CD4-positive, alpha-beta T cell treated with Interleukin-21 for 1 hour (primary cell): ENCODE data around the gene PHOX2A.

ENCODE experiments used
- DNase-seq: peaks from one replicate; pipeline ENCODE4 v3.0.0-alpha.2; 2020

Gene PHOX2A

GRCh38 chr11:72247584-72247983 is 3.6 kb upstream of the PHOX2A start:
- no peak for DNase-seq

- no peak for DNase-seq
Measured at GRCh38 chr11:72245263-72245816, 1.4 kb upstream of the PHOX2A start.

GRCh38 chr11:72244361-72245262 is 636 bp upstream of the PHOX2A start:
- DNase-seq = no peak

GRCh38 chr11:72243173-72244059 is 560 bp downstream of the PHOX2A start:
- no peak for DNase-seq

- no peak for DNase-seq
Measured at GRCh38 chr11:72242141-72242540, 1.8 kb downstream of the PHOX2A start.

GRCh38 chr11:72241291-72241781 is 2.6 kb downstream of the PHOX2A start:
- DNase-seq = no peak

GRCh38 chr11:72240461-72241290 is 3.3 kb downstream of the PHOX2A start:
- no peak for DNase-seq

- DNase-seq = no peak
Measured at GRCh38 chr11:72239849-72240460, 4.0 kb downstream of the PHOX2A start.

GRCh38 chr11:72239313-72239848 is 4.6 kb downstream of the PHOX2A start:
- no peak for DNase-seq

GRCh38 chr11:72238492-72239312 is 5.3 kb downstream of the PHOX2A start:
- DNase-seq = no peak

- peak; percentile 57 for DNase-seq
Measured at GRCh38 chr11:72238040-72238450, 5.9 kb downstream of the PHOX2A start.

GRCh38 chr11:72237112-72237931 is 6.7 kb downstream of the PHOX2A start:
- no peak for DNase-seq

GRCh38 chr11:72236774-72237111 is 7.2 kb downstream of the PHOX2A start:
- no peak for DNase-seq

GRCh38 chr11:72236083-72236697 is 7.8 kb downstream of the PHOX2A start:
- no peak for DNase-seq

GRCh38 chr11:72235351-72236057 is 8.5 kb downstream of the PHOX2A start:
- no peak for DNase-seq

GRCh38 chr11:72234920-72235319 is 9.1 kb downstream of the PHOX2A start:
- DNase-seq = no peak

GRCh38 chr11:72234514-72234830 is 9.5 kb downstream of the PHOX2A start:
- no peak for DNase-seq

- DNase-seq = no peak
Measured at GRCh38 chr11:72233773-72234513, 10.0 kb downstream of the PHOX2A start.
